NT2/D1 (cell line): ENCODE results near the gene TNFRSF8.

Experiments
- SUZ12 ChIP-seq: IDR thresholded peaks from 2 replicates; pipeline ENCODE4 v1.6.1; 2011; ENCODE audit not compliant: insufficient read length, insufficient read depth; ENCODE audit errors: extremely low read depth
- YY1 ChIP-seq: IDR thresholded peaks from 2 replicates; pipeline ENCODE4 v1.6.1; 2011; ENCODE audit not compliant: insufficient read length, insufficient read depth
- ZNF274 ChIP-seq: IDR thresholded peaks from 2 replicates; pipeline ENCODE4 v1.6.1; 2011; ENCODE audit warnings: mild to moderate bottlenecking, low read depth, low read length

GRCh38 chr1:12140016-12140415 lies 76.9 kb downstream of the TNFRSF8 start:
- TF ChIP-seq YY1 (no peak), ZNF274 (no peak), SUZ12 (no peak)
